Panc1 (cell line): Measurements from ENCODE around the gene LARP7. TPM values are rescaled to one million over a fixed set of nuclear protein-coding genes. Genes with fewer than 3 reads are reported as not detected.

Experiments used
- ATAC-seq: fragments of 200-7000 bp; cut with Tn5 transposase; 2 replicates; pipeline ENCODE4 v1.9.1; 2020; ENCODE audit warnings: mild to moderate bottlenecking, moderate library complexity
- BruUV-seq: library from RNA; stranded (reverse); fragments of 400-500 nt; replicated peaks from 2 replicates; lab custom pipeline; 2021; lab: Mats Ljungman, UMichigan
- CTCF ChIA-PET: fragments of 300-600 bp; sonication (Branson Sonifier 250); formaldehyde crosslinking; loops from one replicate; lab custom pipeline; 2022; ENCODE audit warnings: antibody characterized with exemption; lab: Charles Lee
- POLR2A ChIA-PET: fragments of 300-600 bp; sonication (Branson Sonifier 250); formaldehyde crosslinking; loops from one replicate; lab custom pipeline; 2022; ENCODE audit warnings: antibody characterized with exemption; lab: Charles Lee
- DNase-seq: peaks from one replicate; pipeline ENCODE4 v3.0.0-alpha.2; 2010; ENCODE audit warnings: low read depth, low spot score
- H3K27ac ChIP-seq: 2 replicates; pipeline ENCODE4 v1.5.1; 2011; ENCODE audit warnings: mild to moderate bottlenecking, low read length, inconsistent platforms
- H3K27me3 ChIP-seq: fragments of 200-500 bp; sonication (Bioruptor generic); 2 replicates; pipeline ENCODE4 v1.6.0; 2014; ENCODE audit warnings: low read length, inconsistent platforms; ENCODE audit not compliant: control insufficient read depth, insufficient read depth
- H3K36me3 ChIP-seq: fragments of 200-500 bp; sonication (Bioruptor generic); 2 replicates; pipeline ENCODE4 v1.5.1; 2014; ENCODE audit warnings: inconsistent platforms, mild to moderate bottlenecking, low read length, moderate library complexity; ENCODE audit not compliant: control insufficient read depth, insufficient read depth
- H3K4me1 ChIP-seq: 2 replicates; pipeline ENCODE4 v1.5.1; 2011; ENCODE audit warnings: inconsistent platforms, mild to moderate bottlenecking, low read length, moderate library complexity; ENCODE audit not compliant: control insufficient read depth, insufficient read depth
- H3K4me3 ChIP-seq, 2 experiments: 2 replicates each; pipeline ENCODE4 v1.5.1; 2011 to 2012; ENCODE audit warnings: low read depth in 2 of 2, low read length in 2 of 2, mild to moderate bottlenecking in 2 of 2, inconsistent platforms in 1 of 2, moderate library complexity in 1 of 2
- H3K9me3 ChIP-seq: fragments of 200-500 bp; sonication (Bioruptor generic); 2 replicates; pipeline ENCODE4 v1.5.1; 2014; ENCODE audit warnings: low read depth, mild to moderate bottlenecking, inconsistent platforms, low read length, moderate library complexity; ENCODE audit not compliant: control insufficient read depth, insufficient read depth
- CTCF ChIP-seq: fragments of 450-650 bp; IDR thresholded peaks from 2 replicates; pipeline ENCODE4 v1.5.1; 2017; ENCODE audit warnings: mild to moderate bottlenecking
- POLR2AphosphoS5 ChIP-seq: IDR thresholded peaks from 2 replicates; pipeline ENCODE4 v1.6.1; 2012; ENCODE audit warnings: mild to moderate bottlenecking, low read depth, low read length, moderate library complexity
- SIN3A ChIP-seq: IDR thresholded peaks from 2 replicates; pipeline ENCODE4 v1.6.1; 2012; ENCODE audit warnings: low read depth, mild to moderate bottlenecking, low read length, moderate library complexity, borderline replicate concordance; ENCODE audit not compliant: insufficient read depth
- TCF7L2 ChIP-seq: IDR thresholded peaks from 2 replicates; pipeline ENCODE4 v1.6.1; 2011; ENCODE audit warnings: mild to moderate bottlenecking, low read depth, low read length, inconsistent platforms
- in situ Hi-C: cut with HindIII; loops from 2 replicates; pipeline ENCODE4 v1.10.0; 2016; ENCODE audit warnings: low sequenced_read_pairs, low pct_unique_long_range_greater_than_20kb
- intact Hi-C: fragments of 100-400 bp; cut with micrococcal nuclease; formaldehyde crosslinking; loops from one replicate; pipeline ENCODE4 v1.10.0; 2022; ENCODE audit not compliant: unreplicated experiment
- total RNA-seq: library from RNA; stranded (reverse); gene quantifications from one replicate; pipeline ENCODE4 v1.2.1, GENCODE V29; 2021; ENCODE audit not compliant: unreplicated experiment
- TF ChIP-seq, protein P1 (sequence below), 2 experiments: IDR thresholded peaks; 2 replicates each; pipeline ENCODE4 v1.6.1; 2011 to 2012; ENCODE audit warnings: low read depth in 2 of 2, control low read depth in 1 of 2, low read length in 1 of 2, mild to moderate bottlenecking in 1 of 2, moderate library complexity in 1 of 2; ENCODE audit not compliant: insufficient read depth in 1 of 2

Gene LARP7
- total RNA-seq, 1 experiment from 2014 or later = 21.7 TPM

GRCh38 chr4:112649055-112649408 is 12.1 kb downstream of the LARP7 start:
- intact Hi-C loops = no loop called here
- Histone ChIP-seq H3K4me3 (no peak overlapping the region), H3K27ac (no peak overlapping the region), H3K4me1 (no peaks in the 10 kb centered on the region), H3K36me3 (peaks cover 43% of the 10 kb centered on the region), H3K27me3 (no peaks in the 10 kb centered on the region), H3K9me3 (no peaks in the 10 kb centered on the region)
- DNase-seq (no peak), ATAC-seq (no peak)
- ChIA-PET CTCF (no interaction called here), POLR2A (no interaction called here)
- BruUV-seq = no TSS peak
- TF ChIP-seq CTCF = no peak
- TF ChIP-seq TCF7L2 = no peak
- no peak for TF ChIP-seq POLR2AphosphoS5
- TF ChIP-seq, protein P1, sequence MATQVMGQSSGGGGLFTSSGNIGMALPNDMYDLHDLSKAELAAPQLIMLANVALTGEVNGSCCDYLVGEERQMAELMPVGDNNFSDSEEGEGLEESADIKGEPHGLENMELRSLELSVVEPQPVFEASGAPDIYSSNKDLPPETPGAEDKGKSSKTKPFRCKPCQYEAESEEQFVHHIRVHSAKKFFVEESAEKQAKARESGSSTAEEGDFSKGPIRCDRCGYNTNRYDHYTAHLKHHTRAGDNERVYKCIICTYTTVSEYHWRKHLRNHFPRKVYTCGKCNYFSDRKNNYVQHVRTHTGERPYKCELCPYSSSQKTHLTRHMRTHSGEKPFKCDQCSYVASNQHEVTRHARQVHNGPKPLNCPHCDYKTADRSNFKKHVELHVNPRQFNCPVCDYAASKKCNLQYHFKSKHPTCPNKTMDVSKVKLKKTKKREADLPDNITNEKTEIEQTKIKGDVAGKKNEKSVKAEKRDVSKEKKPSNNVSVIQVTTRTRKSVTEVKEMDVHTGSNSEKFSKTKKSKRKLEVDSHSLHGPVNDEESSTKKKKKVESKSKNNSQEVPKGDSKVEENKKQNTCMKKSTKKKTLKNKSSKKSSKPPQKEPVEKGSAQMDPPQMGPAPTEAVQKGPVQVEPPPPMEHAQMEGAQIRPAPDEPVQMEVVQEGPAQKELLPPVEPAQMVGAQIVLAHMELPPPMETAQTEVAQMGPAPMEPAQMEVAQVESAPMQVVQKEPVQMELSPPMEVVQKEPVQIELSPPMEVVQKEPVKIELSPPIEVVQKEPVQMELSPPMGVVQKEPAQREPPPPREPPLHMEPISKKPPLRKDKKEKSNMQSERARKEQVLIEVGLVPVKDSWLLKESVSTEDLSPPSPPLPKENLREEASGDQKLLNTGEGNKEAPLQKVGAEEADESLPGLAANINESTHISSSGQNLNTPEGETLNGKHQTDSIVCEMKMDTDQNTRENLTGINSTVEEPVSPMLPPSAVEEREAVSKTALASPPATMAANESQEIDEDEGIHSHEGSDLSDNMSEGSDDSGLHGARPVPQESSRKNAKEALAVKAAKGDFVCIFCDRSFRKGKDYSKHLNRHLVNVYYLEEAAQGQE (IDR thresholded peaks at IDR 0.05; ENCODE audit: insufficient read depth in 1 of 2, low read depth in 2 of 2, low read length in 1 of 2) = no peak
- TF ChIP-seq SIN3A = no peak
- in situ Hi-C loops = no loop called here

- no peak overlapping the region for H3K4me3 ChIP-seq
- in situ Hi-C loops = no loop called here
- ATAC-seq = no peak
- peaks cover 40% of the 10 kb centered on the region for H3K36me3 ChIP-seq
- no TSS peak for BruUV-seq
- CTCF ChIA-PET = no interaction called here
- no peak for DNase-seq
- no peaks in the 10 kb centered on the region for H3K27me3 ChIP-seq
- no peaks in the 10 kb centered on the region for H3K9me3 ChIP-seq
- H3K4me1 ChIP-seq = no peaks in the 10 kb centered on the region
- no peak overlapping the region for H3K27ac ChIP-seq
- intact Hi-C loops = no loop called here
- POLR2A ChIA-PET = no interaction called here
- no peak for TF ChIP-seq SIN3A
Measured at GRCh38 chr4:112650332-112650731, 13.4 kb downstream of the LARP7 start.

DNA sequence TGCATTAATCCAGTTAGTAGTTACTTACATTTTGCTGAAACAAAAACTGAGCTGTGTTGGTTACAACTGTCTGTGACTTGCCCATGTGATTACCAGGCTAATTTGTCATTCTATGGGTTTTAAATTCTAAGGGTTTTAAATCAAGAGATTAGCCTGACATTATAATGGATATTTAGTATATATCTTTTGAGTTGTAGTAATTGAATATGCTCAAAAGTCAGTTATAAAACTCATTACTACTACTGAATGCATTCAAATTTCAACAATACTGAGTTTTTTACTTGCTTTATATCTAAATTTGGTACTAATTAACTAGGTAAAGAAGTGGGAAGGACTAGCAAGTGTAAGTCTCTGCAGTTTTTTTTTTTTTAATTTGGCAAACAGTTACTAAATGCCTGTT is 14.7 kb downstream of the LARP7 start:
- ChIA-PET CTCF (no interaction called here), POLR2A (no interaction called here)
- Histone ChIP-seq H3K27ac (no peak overlapping the region), H3K27me3 (no peaks in the 10 kb centered on the region), H3K4me3 (no peak overlapping the region), H3K4me1 (no peaks in the 10 kb centered on the region), H3K9me3 (no peaks in the 10 kb centered on the region), H3K36me3 (peaks cover 31% of the 10 kb centered on the region)
- DNase-seq (no peak), ATAC-seq (no peak)
- in situ Hi-C loops (no loop called here), intact Hi-C loops (no loop called here)
- BruUV-seq = no TSS peak
- TF ChIP-seq TCF7L2 (no peak), SIN3A (no peak), POLR2AphosphoS5 (no peak), CTCF (no peak)
- TF ChIP-seq, protein P1 (IDR thresholded peaks at IDR 0.05; ENCODE audit: insufficient read depth in 1 of 2, low read depth in 2 of 2, low read length in 1 of 2) = no peak
